RWPE2 (cell line): Measurements from ENCODE around the gene PPP1R3G.

ENCODE experiments used
- ATAC-seq: fragments of 200-7000 bp; cut with Tn5 transposase; 3 replicates; pipeline ENCODE4 v1.9.1; 2021; ENCODE audit warnings: low read depth
- DNase-seq: peaks from one replicate; pipeline ENCODE4 v3.0.0-alpha.2; 2020; ENCODE audit warnings: low spot score
- H3K27ac ChIP-seq: fragments of 450-650 bp; 2 replicates; pipeline ENCODE4 v1.5.1; 2017; ENCODE audit warnings: mild to moderate bottlenecking; ENCODE audit not compliant: poor library complexity, severe bottlenecking
- H3K27me3 ChIP-seq: fragments of 250-450 bp; sonication (Bioruptor Pico); 2 replicates; pipeline ENCODE4 v1.5.1; 2021; ENCODE audit warnings: mild to moderate bottlenecking, moderate library complexity; ENCODE audit not compliant: insufficient read depth, poor library complexity, severe bottlenecking
- H3K36me3 ChIP-seq: fragments of 250-450 bp; sonication (Bioruptor Pico); 2 replicates; pipeline ENCODE4 v1.5.1; 2020; ENCODE audit warnings: low read depth, mild to moderate bottlenecking, moderate library complexity
- H3K4me1 ChIP-seq: fragments of 250-450 bp; sonication (Bioruptor Pico); 2 replicates; pipeline ENCODE4 v1.5.1; 2021; ENCODE audit warnings: mild to moderate bottlenecking, moderate library complexity; ENCODE audit not compliant: insufficient read depth, poor library complexity, severe bottlenecking
- H3K4me3 ChIP-seq: fragments of 250-450 bp; sonication (Bioruptor Pico); 2 replicates; pipeline ENCODE4 v1.5.1; 2021; ENCODE audit warnings: mild to moderate bottlenecking, moderate library complexity; ENCODE audit not compliant: severe bottlenecking
- H3K9me3 ChIP-seq: fragments of 250-450 bp; sonication (Bioruptor Pico); 2 replicates; pipeline ENCODE4 v1.5.1; 2021; ENCODE audit warnings: mild to moderate bottlenecking, moderate library complexity; ENCODE audit not compliant: severe bottlenecking
- CTCF ChIP-seq: fragments of 450-650 bp; IDR thresholded peaks from one replicate; pipeline ENCODE4 v1.5.1; 2017; ENCODE audit warnings: mild to moderate bottlenecking, moderate library complexity; ENCODE audit not compliant: poor library complexity, severe bottlenecking

PPP1R3G gene

GRCh38 chr6:5044866-5045265, 40.3 kb upstream of the PPP1R3G start:
- ATAC-seq = no peak
- H3K4me3 ChIP-seq = no peak overlapping the region
- DNase-seq = no peak
- H3K36me3 ChIP-seq = no peaks in the 10 kb centered on the region
- H3K4me1 ChIP-seq = no peaks in the 10 kb centered on the region
- H3K27ac ChIP-seq = no peak overlapping the region
- no peaks in the 10 kb centered on the region for H3K9me3 ChIP-seq
- no peak for TF ChIP-seq CTCF
- no peaks in the 10 kb centered on the region for H3K27me3 ChIP-seq

GRCh38 chr6:5045416-5045815, 39.7 kb upstream of the PPP1R3G start:
- no peaks in the 10 kb centered on the region for H3K36me3 ChIP-seq
- H3K4me3 ChIP-seq = no peak overlapping the region
- H3K4me1 ChIP-seq = no peaks in the 10 kb centered on the region
- H3K27me3 ChIP-seq = no peaks in the 10 kb centered on the region
- DNase-seq (no peak), ATAC-seq (no peak)
- no peaks in the 10 kb centered on the region for H3K9me3 ChIP-seq
- no peak overlapping the region for H3K27ac ChIP-seq
- TF ChIP-seq CTCF = no peak

GRCh38 chr6:5046430-5046829, 38.7 kb upstream of the PPP1R3G start:
- Histone ChIP-seq H3K27me3 (no peaks in the 10 kb centered on the region), H3K27ac (no peak overlapping the region), H3K36me3 (no peaks in the 10 kb centered on the region), H3K4me3 (no peak overlapping the region), H3K4me1 (no peaks in the 10 kb centered on the region), H3K9me3 (peaks cover 8% of the 10 kb centered on the region)
- DNase-seq = no peak
- no peak for ATAC-seq
- no peak for TF ChIP-seq CTCF

- Histone ChIP-seq H3K4me3 (no peak overlapping the region), H3K4me1 (peaks cover 2% of the 10 kb centered on the region), H3K9me3 (peaks cover 9% of the 10 kb centered on the region), H3K36me3 (no peaks in the 10 kb centered on the region), H3K27me3 (no peaks in the 10 kb centered on the region), H3K27ac (no peak overlapping the region)
- ATAC-seq (no peak), DNase-seq (no peak)
- no peak for TF ChIP-seq CTCF
Observed at GRCh38 chr6:5050009-5050408, 35.1 kb upstream of the PPP1R3G start.

DNA sequence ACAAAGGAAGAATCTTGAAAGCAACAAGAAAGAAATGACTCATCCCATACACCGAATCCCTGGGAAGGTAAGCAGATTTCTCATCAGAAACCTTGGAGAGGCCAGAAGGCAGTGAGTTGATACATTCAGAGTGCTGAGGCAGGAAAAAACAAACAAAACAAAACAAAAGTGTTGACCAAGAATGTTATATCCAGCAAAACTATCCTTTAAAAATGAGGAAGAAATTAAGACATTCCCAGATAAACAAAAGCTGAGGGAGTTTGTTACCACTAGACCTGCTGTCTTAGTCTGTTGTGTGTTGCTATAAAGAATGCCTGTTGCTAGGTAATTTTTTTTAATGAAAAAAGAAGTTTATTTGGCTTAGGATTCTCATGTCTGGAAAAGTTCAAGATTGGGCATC, 33.7 kb upstream of the PPP1R3G start:
- Histone ChIP-seq H3K36me3 (no peaks in the 10 kb centered on the region), H3K27me3 (no peaks in the 10 kb centered on the region), H3K4me1 (peaks cover 2% of the 10 kb centered on the region), H3K27ac (no peak overlapping the region), H3K9me3 (peaks cover 9% of the 10 kb centered on the region), H3K4me3 (no peak overlapping the region)
- ATAC-seq = no peak
- no peak for TF ChIP-seq CTCF
- DNase-seq = no peak
